Right ventricle myocardium inferior (tissue), 1 donor: ENCODE results near the gene PRR30. TPM values are rescaled to one million over a fixed set of nuclear protein-coding genes. Genes with fewer than 3 reads are reported as not detected.
A peak's percentile ranks its signal among the peaks of the same experiment; 100 is the strongest.

Experiments used
- ATAC-seq: fragments of 200-7000 bp; cut with Tn5 transposase; one replicate; pipeline ENCODE4 v1.9.1; 2020; ENCODE audit warnings: mild to moderate bottlenecking, moderate library complexity
- DNase-seq: peaks from one replicate; pipeline ENCODE4 v3.0.0; 2021; ENCODE audit errors: missing footprints
- intact Hi-C: fragments of 100-400 bp; cut with DNase I; formaldehyde crosslinking; loops from one replicate; pipeline ENCODE4 v1.11.0; 2022
- total RNA-seq: library from RNA; stranded (reverse); fragmentation: NEBNext Ultra II Directional; extraction: Animal tissue kit (Norgen Biotek cat#: 25700); gene quantifications from one replicate; pipeline ENCODE4 v1.2.1, GENCODE V29; 2021
- donor health status: DM: no; HTN: yes; CAD: no; lungs with severe emphysema.

The PRR30 gene
- total RNA-seq, 1 donor from 2014 or later = not detected

GRCh38 chr2:27159271-27159670 is 20.1 kb upstream of the PRR30 start:
- DNase-seq (no peak), ATAC-seq (no peak)
- intact Hi-C loops = no loop called here

- DNase-seq (no peak), ATAC-seq (no peak)
- intact Hi-C loops = no loop called here
Observed at GRCh38 chr2:27158468-27158867, 19.3 kb upstream of the PRR30 start.

- intact Hi-C loops = no loop called here
- ATAC-seq = no peak
- DNase-seq = no peak
Observed at GRCh38 chr2:27155069-27155520, 15.9 kb upstream of the PRR30 start.

- no peak for ATAC-seq
- intact Hi-C loops = no loop called here
Observed at GRCh38 chr2:27154488-27154887, 15.3 kb upstream of the PRR30 start.

GRCh38 chr2:27152796-27153464 is 13.7 kb upstream of the PRR30 start:
- DNase-seq (no peak), ATAC-seq (no peak)
- intact Hi-C loops = no loop called here

More at GRCh38 chr2:27154488-27154887, 15.3 kb upstream of the PRR30 start:
- no peak for DNase-seq

- ATAC-seq = no peak
- intact Hi-C loops = no loop called here
- DNase-seq = no peak
Observed at GRCh38 chr2:27152102-27152795, 13.0 kb upstream of the PRR30 start.

- ATAC-seq (no peak), DNase-seq (no peak)
- intact Hi-C loops = no loop called here
Observed at GRCh38 chr2:27150639-27151230, 11.5 kb upstream of the PRR30 start.

GRCh38 chr2:27149570-27150405 is 10.6 kb upstream of the PRR30 start:
- DNase-seq = no peak
- intact Hi-C loops = no loop called here
- no peak for ATAC-seq

- DNase-seq (peak; percentile 73), ATAC-seq (no peak)
- intact Hi-C loops = no loop called here
Observed at GRCh38 chr2:27148801-27149439, 9.7 kb upstream of the PRR30 start, which contains the start of gene TCF23. TSS of gene TCF23 (plus strand) at chr2:27149004. CDS start at chr2:27149134, 130 bp downstream.

- DNase-seq (no peak), ATAC-seq (no peak)
- intact Hi-C loops = no loop called here
Observed at GRCh38 chr2:27147935-27148334, 8.7 kb upstream of the PRR30 start.

- ATAC-seq (no peak), DNase-seq (no peak)
- intact Hi-C loops = no loop called here
Observed at GRCh38 chr2:27145682-27146081, 6.5 kb upstream of the PRR30 start.

GRCh38 chr2:27143285-27143684 is 4.1 kb upstream of the PRR30 start:
- intact Hi-C loops = no loop called here
- DNase-seq = no peak
- ATAC-seq = no peak

GRCh38 chr2:27138111-27138510 is 1.1 kb downstream of the PRR30 start:
- DNase-seq (no peak), ATAC-seq (no peak)
- intact Hi-C loops = no loop called here

GRCh38 chr2:27137322-27137935 is 1.8 kb downstream of the PRR30 start:
- DNase-seq (no peak), ATAC-seq (no peak)
- intact Hi-C loops = no loop called here

- DNase-seq = no peak
- ATAC-seq = no peak
- intact Hi-C loops = no loop called here
Observed at GRCh38 chr2:27136751-27137150, 2.5 kb downstream of the PRR30 start.

- DNase-seq (no peak), ATAC-seq (no peak)
- intact Hi-C loops = no loop called here
Observed at GRCh38 chr2:27135478-27135955, 3.7 kb downstream of the PRR30 start.

GRCh38 chr2:27134781-27135477 is 4.3 kb downstream of the PRR30 start:
- DNase-seq = no peak
- intact Hi-C loops = no loop called here
- ATAC-seq = no peak
